HCT116 (cell line): ENCODE results near the gene PDK4.

Source experiments
- CBX3 ChIP-seq: IDR thresholded peaks from 2 replicates; pipeline ENCODE4 v1.6.1; 2012; ENCODE audit warnings: low read depth
- CEBPB ChIP-seq: IDR thresholded peaks from 2 replicates; pipeline ENCODE4 v1.6.1; 2012; ENCODE audit warnings: low read depth
- CTCF ChIP-seq, 3 experiments: fragments of 200-600 bp in 1 of 3; sonication (generic) in 1 of 3; IDR thresholded peaks in 2 of 3; conservative IDR thresholded peaks in 1 of 3; 2 replicates each; pipeline ENCODE4 v1.5.1; 2012 to 2017; ENCODE audit warnings: low read depth in 2 of 3, low read length in 2 of 3, antibody characterized with exemption in 1 of 3, borderline replicate concordance in 1 of 3, control low read depth in 1 of 3, mild to moderate bottlenecking in 1 of 3, mixed read lengths in 1 of 3, mixed run types in 1 of 3, moderate library complexity in 1 of 3; ENCODE audit not compliant: insufficient read depth in 1 of 3
- ELF1 ChIP-seq: IDR thresholded peaks from 2 replicates; pipeline ENCODE4 v1.6.1; 2012; ENCODE audit warnings: low read depth, borderline replicate concordance
- EZH2 ChIP-seq: fragments of 200-600 bp; sonication (generic); IDR thresholded peaks from 2 replicates; pipeline ENCODE4 v1.6.1; 2017; ENCODE audit warnings: antibody characterized with exemption, mixed run types
- POLR2A ChIP-seq: IDR thresholded peaks from 2 replicates; pipeline ENCODE4 v1.7.0; 2011; ENCODE audit warnings: borderline replicate concordance; ENCODE audit not compliant: insufficient read depth, insufficient read length; ENCODE audit errors: extremely low read depth
- POLR2AphosphoS5 ChIP-seq: IDR thresholded peaks from 2 replicates; pipeline ENCODE4 v1.6.1; 2011; ENCODE audit warnings: mild to moderate bottlenecking, low read depth, low read length, moderate library complexity
- RAD21 ChIP-seq: IDR thresholded peaks from 2 replicates; pipeline ENCODE4 v1.6.1; 2012; ENCODE audit warnings: low read depth, mild to moderate bottlenecking
- SP1 ChIP-seq: IDR thresholded peaks from 2 replicates; pipeline ENCODE4 v1.6.1; 2012; ENCODE audit warnings: low read depth
- YY1 ChIP-seq: IDR thresholded peaks from 2 replicates; pipeline ENCODE4 v1.6.1; 2011; ENCODE audit warnings: low read length, low read depth, moderate library complexity, mild to moderate bottlenecking; ENCODE audit not compliant: insufficient replicate concordance; ENCODE audit errors: extremely low read depth
- ZFX ChIP-seq: fragments of 450-650 bp; IDR thresholded peaks from 2 replicates; pipeline ENCODE4 v1.6.1; 2017
- ZNF274 ChIP-seq: fragments of 200-500 bp; sonication (Bioruptor generic); IDR thresholded peaks from 2 replicates; pipeline ENCODE4 v1.6.1; 2014; ENCODE audit warnings: mild to moderate bottlenecking, low read depth, low read length, inconsistent platforms

- TF ChIP-seq ELF1 (no peak), CBX3 (no peak), EZH2 (no peak), POLR2A (no peak), SP1 (no peak), CEBPB (no peak), CTCF (IDR thresholded peaks at IDR 0.05 in 2 of 3, conservative IDR thresholded peaks at IDR 0.05 in 1 of 3; ENCODE audit: borderline replicate concordance in 1 of 3, insufficient read depth in 1 of 3, low read depth in 2 of 3, low read length in 2 of 3) (no peak), ZFX (no peak), POLR2AphosphoS5 (no peak), RAD21 (no peak), YY1 (no peak), ZNF274 (no peak)
These were observed 61.5 kb downstream of the PDK4 start for GRCh38 chr7:95534796-95535195.
